Thyroid gland (tissue), 4 donors: Measurements from ENCODE around the gene STIL.

Experiments
- POLR2A ChIP-seq, 2 donors: fragments of 450-650 bp; IDR thresholded peaks; one replicate each; pipeline ENCODE4 v1.6.1; 2017; ENCODE audit warnings: antibody characterized with exemption in 2 of 2, mild to moderate bottlenecking in 2 of 2, moderate library complexity in 1 of 2
- TF ChIP-seq, protein P1 (sequence below), 6 experiments: fragments of 200-600 bp in 3 of 6; fragments of 450-650 bp in 3 of 6; sonication (generic) in 3 of 6; IDR thresholded peaks; one replicate each; pipeline ENCODE4 v1.5.1; 2016 to 2019; ENCODE audit warnings: antibody characterized with exemption in 6 of 6, mild to moderate bottlenecking in 2 of 6, inconsistent platforms in 1 of 6, moderate library complexity in 1 of 6

GRCh38 chr1:47229031-47229885 lies 84.7 kb downstream of the STIL start:
- TF ChIP-seq POLR2A (IDR thresholded peaks at IDR 0.05): no peak
- TF ChIP-seq, protein P1, sequence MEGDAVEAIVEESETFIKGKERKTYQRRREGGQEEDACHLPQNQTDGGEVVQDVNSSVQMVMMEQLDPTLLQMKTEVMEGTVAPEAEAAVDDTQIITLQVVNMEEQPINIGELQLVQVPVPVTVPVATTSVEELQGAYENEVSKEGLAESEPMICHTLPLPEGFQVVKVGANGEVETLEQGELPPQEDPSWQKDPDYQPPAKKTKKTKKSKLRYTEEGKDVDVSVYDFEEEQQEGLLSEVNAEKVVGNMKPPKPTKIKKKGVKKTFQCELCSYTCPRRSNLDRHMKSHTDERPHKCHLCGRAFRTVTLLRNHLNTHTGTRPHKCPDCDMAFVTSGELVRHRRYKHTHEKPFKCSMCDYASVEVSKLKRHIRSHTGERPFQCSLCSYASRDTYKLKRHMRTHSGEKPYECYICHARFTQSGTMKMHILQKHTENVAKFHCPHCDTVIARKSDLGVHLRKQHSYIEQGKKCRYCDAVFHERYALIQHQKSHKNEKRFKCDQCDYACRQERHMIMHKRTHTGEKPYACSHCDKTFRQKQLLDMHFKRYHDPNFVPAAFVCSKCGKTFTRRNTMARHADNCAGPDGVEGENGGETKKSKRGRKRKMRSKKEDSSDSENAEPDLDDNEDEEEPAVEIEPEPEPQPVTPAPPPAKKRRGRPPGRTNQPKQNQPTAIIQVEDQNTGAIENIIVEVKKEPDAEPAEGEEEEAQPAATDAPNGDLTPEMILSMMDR (IDR thresholded peaks at IDR 0.05): no peak
